Neural cell (in vitro differentiated cells): ENCODE measurements around the gene TTC39B.

Source experiments
- CTCF ChIP-seq: fragments of 450-650 bp; IDR thresholded peaks from 2 replicates; pipeline ENCODE4 v1.5.1; 2014; ENCODE audit warnings: antibody characterized with exemption, mild to moderate bottlenecking, moderate library complexity; ENCODE audit not compliant: poor library complexity, severe bottlenecking
- EZH2 ChIP-seq: fragments of 200-600, 300-800 bp; shearing (Covaris generic), sonication (generic); IDR thresholded peaks from 2 replicates; pipeline ENCODE4 v1.6.1; 2014; ENCODE audit warnings: antibody characterized with exemption, low read length, borderline replicate concordance, mild to moderate bottlenecking; ENCODE audit not compliant: insufficient read depth, poor library complexity, severe bottlenecking

- no peak for TF ChIP-seq EZH2
- TF ChIP-seq CTCF = no peak
Measured at GRCh38 chr9:15240927-15241326, 66.1 kb downstream of the TTC39B start.
